IMR-90 (cell line): ENCODE results near the gene STEAP3. TPM values are rescaled to one million over a fixed set of nuclear protein-coding genes. Genes with fewer than 3 reads are reported as not detected.

ENCODE experiments used
- ATAC-seq: fragments of 200-7000 bp; cut with Tn5 transposase; 2 replicates; pipeline ENCODE4 v1.9.1; 2020; ENCODE audit warnings: low read depth, mild to moderate bottlenecking, moderate library complexity
- BruUV-seq: library from RNA; stranded (reverse); fragments of 400-500 nt; replicated peaks from 2 replicates; lab custom pipeline; 2021; lab: Mats Ljungman, UMichigan
- CTCF ChIA-PET: fragments of 300-600 bp; formaldehyde crosslinking; extraction: SDS; loops from one replicate; lab custom pipeline; 2021; ENCODE audit warnings: antibody characterized with exemption; lab: Yijun Ruan, JAX
- POLR2A ChIA-PET: fragments of 300-600 bp; sonication (Branson Sonifier 250); formaldehyde crosslinking; loops from one replicate; lab custom pipeline; 2022; ENCODE audit warnings: antibody characterized with exemption; ENCODE audit not compliant: unreplicated experiment; lab: Charles Lee
- DNase-seq: peaks from one replicate; pipeline ENCODE4 v3.0.0; 2013
- H2AFZ ChIP-seq: replicated peaks from 2 replicates; pipeline ENCODE3; 2013; ENCODE audit warnings: low read length, mild to moderate bottlenecking; ENCODE audit not compliant: poor library complexity
- H2AK5ac ChIP-seq: 2 replicates; pipeline ENCODE4 v1.6.1; 2013; ENCODE audit warnings: low read depth, low read length, inconsistent platforms
- H2AK9ac ChIP-seq: replicated peaks from 2 replicates; pipeline ENCODE3; 2013; ENCODE audit warnings: mild to moderate bottlenecking, low read depth, low read length, moderate library complexity; ENCODE audit not compliant: poor library complexity
- H2BK120ac ChIP-seq: 2 replicates; pipeline ENCODE4 v1.6.1; 2013; ENCODE audit warnings: low read depth, low read length, inconsistent platforms
- H2BK15ac ChIP-seq: 3 replicates; pipeline ENCODE4 v1.6.1; 2013; ENCODE audit warnings: low read depth, low read length, inconsistent platforms
- H2BK20ac ChIP-seq: 2 replicates; pipeline ENCODE4 v1.6.1; 2013; ENCODE audit warnings: low read depth, mild to moderate bottlenecking, inconsistent platforms, low read length, moderate library complexity
- H2BK5ac ChIP-seq: 2 replicates; pipeline ENCODE4 v1.6.1; 2013; ENCODE audit warnings: mild to moderate bottlenecking, low read depth, low read length, inconsistent platforms; ENCODE audit not compliant: poor library complexity, severe bottlenecking
- H3K14ac ChIP-seq: replicated peaks from 2 replicates; pipeline ENCODE4 v1.6.1; 2013; ENCODE audit warnings: low read depth, low read length, inconsistent platforms
- H3K18ac ChIP-seq: 2 replicates; pipeline ENCODE4 v1.6.1; 2013; ENCODE audit warnings: low read depth, low read length, control low read depth
- H3K23ac ChIP-seq: 2 replicates; pipeline ENCODE4 v1.6.1; 2013; ENCODE audit warnings: low read depth, low read length, inconsistent platforms
- H3K27ac ChIP-seq: 2 replicates; pipeline ENCODE4 v1.5.1; 2013; ENCODE audit warnings: mild to moderate bottlenecking, control low read depth, low read length; ENCODE audit not compliant: insufficient read depth
- H3K27me3 ChIP-seq: 2 replicates; pipeline ENCODE4 v1.6.1; 2013; ENCODE audit warnings: low read length; ENCODE audit not compliant: control insufficient read depth, insufficient read depth
- H3K36me3 ChIP-seq: 2 replicates; pipeline ENCODE4 v1.6.1; 2013; ENCODE audit warnings: low read length, mixed read lengths; ENCODE audit not compliant: control insufficient read depth, insufficient read depth
- H3K4ac ChIP-seq: 2 replicates; pipeline ENCODE4 v1.6.1; 2013; ENCODE audit warnings: low read depth, low read length, inconsistent platforms
- H3K4me1 ChIP-seq: 2 replicates; pipeline ENCODE4 v1.6.1; 2013; ENCODE audit warnings: low read length, mixed read lengths; ENCODE audit not compliant: control insufficient read depth, insufficient read depth
- H3K4me2 ChIP-seq: 2 replicates; pipeline ENCODE4 v1.6.1; 2013; ENCODE audit warnings: low read depth, mild to moderate bottlenecking, control low read depth, low read length, moderate library complexity
- H3K4me3 ChIP-seq: 2 replicates; pipeline ENCODE4 v1.5.1; 2013; ENCODE audit warnings: low read depth, mild to moderate bottlenecking, control low read depth, low read length, moderate library complexity; ENCODE audit not compliant: insufficient read depth
- H3K56ac ChIP-seq: 2 replicates; pipeline ENCODE4 v1.6.1; 2013; ENCODE audit warnings: low read length, inconsistent platforms; ENCODE audit not compliant: insufficient read depth; ENCODE audit errors: extremely low read depth
- H3K79me1 ChIP-seq, 2 experiments: 2 replicates each; pipeline ENCODE4 v1.6.1; 2013; ENCODE audit warnings: low read length in 2 of 2, inconsistent platforms in 1 of 2, low read depth in 1 of 2
- H3K9ac ChIP-seq: 2 replicates; pipeline ENCODE4 v1.6.1; 2013; ENCODE audit warnings: low read depth, low read length, control low read depth
- H3K9me1 ChIP-seq: 2 replicates; pipeline ENCODE4 v1.6.1; 2013; ENCODE audit warnings: low read length, inconsistent platforms; ENCODE audit not compliant: insufficient read depth
- H3K9me3 ChIP-seq: 2 replicates; pipeline ENCODE4 v1.6.1; 2013; ENCODE audit warnings: low read length; ENCODE audit not compliant: control insufficient read depth, insufficient read depth
- H4K20me1 ChIP-seq: 2 replicates; pipeline ENCODE4 v1.6.1; 2013; ENCODE audit warnings: low read length, inconsistent platforms; ENCODE audit not compliant: insufficient read depth
- H4K5ac ChIP-seq: 2 replicates; pipeline ENCODE4 v1.6.1; 2013; ENCODE audit warnings: mild to moderate bottlenecking, low read depth, low read length, control low read depth
- H4K8ac ChIP-seq, 2 experiments: 2 replicates each; pipeline ENCODE4 v1.6.1; 2013; ENCODE audit warnings: low read depth in 2 of 2, low read length in 2 of 2, control low read depth in 1 of 2, inconsistent platforms in 1 of 2
- H4K91ac ChIP-seq: 2 replicates; pipeline ENCODE4 v1.6.1; 2013; ENCODE audit warnings: low read depth, low read length, inconsistent platforms; ENCODE audit not compliant: insufficient read depth
- FOS ChIP-seq: fragments of 150-350 bp; IDR thresholded peaks from 2 replicates; pipeline ENCODE4 v1.6.1; 2016; ENCODE audit warnings: low read depth, low read length
- NFE2L2 ChIP-seq: fragments of 150-350 bp; IDR thresholded peaks from 2 replicates; pipeline ENCODE4 v1.6.1; 2016; ENCODE audit warnings: low read depth, mild to moderate bottlenecking, low read length
- USF2 ChIP-seq: fragments of 150-350 bp; IDR thresholded peaks from 2 replicates; pipeline ENCODE4 v1.6.1; 2017; ENCODE audit warnings: mild to moderate bottlenecking, antibody characterized with exemption, low read length, low read depth
- WGBS, 2 experiments: methylation state at CpG; one replicate each; pipeline versions ENCODE4 v1.1.5 to v1.1.7; 2013; ENCODE audit warnings: missing lambda C conversion rate in 2 of 2; ENCODE audit not compliant: insufficient read length in 1 of 2; ENCODE audit errors: extremely low coverage in 2 of 2; 5-methylcytosine and 5-hydroxymethylcytosine counted together
- dilution Hi-C: fragments of 300-500 bp; cut with HindIII; formaldehyde crosslinking; loops from one replicate; pipeline ENCODE4 v1.14.3; 2018; ENCODE audit warnings: low sequenced_read_pairs; ENCODE audit not compliant: unreplicated experiment
- in situ Hi-C: fragments of 300-500 bp; cut with MboI; formaldehyde crosslinking; loops from 3 replicates; pipeline ENCODE4 v1.14.3; 2019; ENCODE audit warnings: low sequenced_read_pairs, inconsistent platforms, mixed read lengths
- intact Hi-C: fragments of 100-400 bp; cut with micrococcal nuclease; formaldehyde crosslinking; loops from 2 replicates; pipeline ENCODE4 v1.10.0; 2022
- polyA plus RNA-seq, 3 experiments: library from polyadenylated mRNA; depleted of rRNA; stranded (reverse); fragments of >200 nt; gene quantifications; 2 replicates each; pipeline ENCODE4 v1.2.3, GENCODE V29; 2012; ENCODE audit warnings: low replicate concordance in 1 of 3
- total RNA-seq: library from RNA; depleted of rRNA; stranded (reverse); fragments of >200 nt; gene quantifications from 2 replicates; pipeline ENCODE4 v1.2.3, GENCODE V29; 2012

STEAP3 gene
- total and polyA plus RNA-seq, 2 of the 4 experiments (the other 2 are of a cell fraction): 19.4 to 43.9 TPM

- no peak overlapping the region for H3K14ac ChIP-seq
- no peak overlapping the region for H3K27ac ChIP-seq
- H3K18ac ChIP-seq: no peak overlapping the region
- no peak for DNase-seq
- H4K20me1 ChIP-seq: no peaks in the 10 kb centered on the region
- no peak overlapping the region for H2BK5ac ChIP-seq
- no peaks in the 10 kb centered on the region for H3K36me3 ChIP-seq
- H3K9me1 ChIP-seq: no peaks in the 10 kb centered on the region
- no peak overlapping the region for H2AFZ ChIP-seq
- H2AK9ac ChIP-seq: no peak overlapping the region
- no peak overlapping the region for H2BK20ac ChIP-seq
- no peaks in the 10 kb centered on the region for H3K27me3 ChIP-seq
- no TSS peak for BruUV-seq
- no peaks in the 10 kb centered on the region for H3K4me1 ChIP-seq
- no peak overlapping the region for H3K9ac ChIP-seq
- H4K91ac ChIP-seq: no peak overlapping the region
- ChIA-PET CTCF (no interaction called here), POLR2A (no interaction called here)
- H2AK5ac ChIP-seq: no peak overlapping the region
- no peak overlapping the region for H3K56ac ChIP-seq
- H3K9me3 ChIP-seq: no peaks in the 10 kb centered on the region
- no peak for ATAC-seq
- H2BK120ac ChIP-seq: no peak overlapping the region
- in situ Hi-C loops (no loop called here), intact Hi-C loops (no loop called here), dilution Hi-C loops (no loop called here)
- no peak overlapping the region for H3K4me3 ChIP-seq
- H2BK15ac ChIP-seq: no peak overlapping the region
- no peak overlapping the region for H4K8ac ChIP-seq
- H4K5ac ChIP-seq: no peak overlapping the region
- H3K23ac ChIP-seq: no peak overlapping the region
- WGBS, 2 experiments: 60% methylated on average over 3 of the region's 10 CpGs; no CpG with 5 or more reads in 1 of the 2 experiments
- H3K4ac ChIP-seq: no peak overlapping the region
- H3K79me1 ChIP-seq: no peaks in the 10 kb centered on the region
- no peak for TF ChIP-seq USF2
- TF ChIP-seq NFE2L2: no peak
- no peak for TF ChIP-seq FOS
- H3K4me2 ChIP-seq: no peak overlapping the region
Observed at GRCh38 chr2:119306196-119306590, 82.6 kb downstream of the STEAP3 start.
